GM12874 (cell line): ENCODE results near the gene ITGAX.

Source experiments
- TF ChIP-seq, protein P1 (sequence below): IDR thresholded peaks from 2 replicates; pipeline ENCODE4 v1.5.1; 2011; ENCODE audit warnings: low read depth, mild to moderate bottlenecking, control low read depth, low read length, moderate library complexity; ENCODE audit not compliant: insufficient read depth

ITGAX gene

DNA sequence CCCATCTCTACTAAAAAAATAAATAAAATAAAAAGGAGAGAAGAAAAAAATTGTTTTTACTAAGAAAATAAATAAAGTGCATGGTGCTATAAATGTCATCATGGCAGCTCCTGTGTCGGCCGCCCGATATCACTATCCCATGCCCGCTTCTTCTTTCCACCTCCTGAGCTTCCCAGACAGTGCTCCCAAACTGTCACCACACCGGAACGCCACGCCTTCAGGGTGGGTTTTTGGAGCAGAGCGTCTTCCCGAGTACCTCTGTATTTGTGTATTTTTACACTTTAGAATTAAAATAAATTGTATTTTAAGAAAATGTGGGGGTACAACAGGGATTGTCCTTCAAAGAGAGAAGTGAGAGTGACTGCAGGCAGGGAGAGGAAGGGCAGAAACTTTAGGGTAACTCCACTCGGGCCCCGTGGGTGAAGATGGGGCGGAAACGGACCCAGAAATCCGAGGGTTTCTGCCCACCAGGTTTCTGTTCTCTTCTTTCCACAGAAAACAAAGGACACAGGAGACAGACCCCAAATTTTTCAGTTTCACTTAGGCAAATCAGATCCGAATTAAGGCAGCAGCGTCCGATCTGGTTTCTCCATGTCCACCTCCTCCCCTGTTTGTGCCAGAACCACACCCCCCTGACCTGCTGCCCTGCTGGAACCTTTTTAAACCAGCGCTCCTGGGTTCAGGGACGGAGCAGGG lies 3.6 kb upstream of the ITGAX start:
- TF ChIP-seq, protein P1, sequence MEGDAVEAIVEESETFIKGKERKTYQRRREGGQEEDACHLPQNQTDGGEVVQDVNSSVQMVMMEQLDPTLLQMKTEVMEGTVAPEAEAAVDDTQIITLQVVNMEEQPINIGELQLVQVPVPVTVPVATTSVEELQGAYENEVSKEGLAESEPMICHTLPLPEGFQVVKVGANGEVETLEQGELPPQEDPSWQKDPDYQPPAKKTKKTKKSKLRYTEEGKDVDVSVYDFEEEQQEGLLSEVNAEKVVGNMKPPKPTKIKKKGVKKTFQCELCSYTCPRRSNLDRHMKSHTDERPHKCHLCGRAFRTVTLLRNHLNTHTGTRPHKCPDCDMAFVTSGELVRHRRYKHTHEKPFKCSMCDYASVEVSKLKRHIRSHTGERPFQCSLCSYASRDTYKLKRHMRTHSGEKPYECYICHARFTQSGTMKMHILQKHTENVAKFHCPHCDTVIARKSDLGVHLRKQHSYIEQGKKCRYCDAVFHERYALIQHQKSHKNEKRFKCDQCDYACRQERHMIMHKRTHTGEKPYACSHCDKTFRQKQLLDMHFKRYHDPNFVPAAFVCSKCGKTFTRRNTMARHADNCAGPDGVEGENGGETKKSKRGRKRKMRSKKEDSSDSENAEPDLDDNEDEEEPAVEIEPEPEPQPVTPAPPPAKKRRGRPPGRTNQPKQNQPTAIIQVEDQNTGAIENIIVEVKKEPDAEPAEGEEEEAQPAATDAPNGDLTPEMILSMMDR, result no peak

- TF ChIP-seq, protein P1, result no peak
These were observed 3.0 kb upstream of the ITGAX start for GRCh38 chr16:31351942-31352325.

DNA sequence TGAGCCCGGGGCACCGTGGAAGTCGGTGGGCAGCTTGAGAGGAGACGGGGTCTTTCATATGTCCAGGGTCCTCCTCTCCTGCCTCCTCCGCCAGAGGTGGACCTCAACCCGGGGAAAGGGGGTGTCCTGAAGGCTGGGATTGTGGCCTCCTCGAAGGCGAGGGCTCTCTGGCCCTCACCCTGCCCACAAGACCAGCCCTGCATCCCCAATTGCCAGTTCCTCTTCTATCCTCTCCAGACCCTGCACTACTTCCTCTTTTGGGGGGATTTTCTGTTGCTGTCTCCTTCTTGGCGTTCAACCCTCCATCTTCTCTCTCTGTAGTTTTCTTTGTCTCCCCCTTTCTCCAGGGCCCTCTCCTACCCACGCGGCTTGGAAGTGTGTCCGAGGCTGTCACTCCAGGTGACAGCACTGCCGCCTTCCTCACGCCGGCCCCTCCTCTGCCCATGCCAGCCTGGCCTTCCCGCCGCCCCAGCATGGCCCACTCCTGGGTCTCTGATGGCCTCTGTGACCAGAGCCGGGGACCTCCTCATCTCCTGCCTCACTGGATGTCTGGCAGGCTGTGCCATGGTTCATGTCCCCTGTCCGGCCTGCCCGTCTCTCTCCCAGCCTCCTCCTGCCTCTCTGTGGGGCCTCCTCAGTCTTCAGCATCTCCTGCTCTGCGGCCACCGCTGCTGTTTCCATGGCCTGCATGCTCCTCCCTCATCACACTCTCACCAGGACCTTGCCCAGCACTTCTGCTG lies 2.4 kb upstream of the ITGAX start:
- TF ChIP-seq, protein P1, result no peak

DNA sequence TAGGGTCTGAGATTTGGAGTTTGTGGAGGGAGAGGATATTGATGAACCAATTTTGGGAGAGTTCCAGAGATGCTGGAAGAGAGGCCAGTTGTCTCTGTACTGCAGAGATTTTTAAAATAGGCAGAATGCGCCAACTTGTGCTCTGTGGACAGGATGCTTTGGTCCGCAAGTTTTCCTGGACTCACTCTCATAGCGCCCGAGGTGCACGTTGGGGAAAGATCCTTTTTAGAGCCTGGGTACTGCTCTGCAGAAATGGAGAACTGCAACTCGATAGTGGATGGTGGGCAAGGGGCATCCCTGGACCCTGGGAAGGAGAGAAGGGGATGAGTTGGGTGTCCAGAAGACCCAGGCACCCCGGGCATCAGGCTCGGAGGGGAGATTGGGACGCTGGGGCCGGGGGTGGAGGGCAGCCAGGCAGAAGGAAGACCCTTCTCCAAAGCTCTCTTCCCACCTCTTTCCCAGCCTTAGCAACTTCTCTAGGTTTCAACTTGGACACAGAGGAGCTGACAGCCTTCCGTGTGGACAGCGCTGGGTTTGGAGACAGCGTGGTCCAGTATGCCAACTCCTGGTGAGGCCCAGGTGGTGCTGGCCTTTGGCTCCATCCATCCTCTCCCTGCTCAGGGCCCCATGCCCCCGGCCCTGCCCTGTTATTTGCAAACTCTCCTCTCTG lies 590 bp downstream of the ITGAX start:
- TF ChIP-seq, protein P1, result no peak

- TF ChIP-seq, protein P1, result no peak
These were observed 1.8 kb downstream of the ITGAX start for GRCh38 chr16:31356566-31357323.

DNA sequence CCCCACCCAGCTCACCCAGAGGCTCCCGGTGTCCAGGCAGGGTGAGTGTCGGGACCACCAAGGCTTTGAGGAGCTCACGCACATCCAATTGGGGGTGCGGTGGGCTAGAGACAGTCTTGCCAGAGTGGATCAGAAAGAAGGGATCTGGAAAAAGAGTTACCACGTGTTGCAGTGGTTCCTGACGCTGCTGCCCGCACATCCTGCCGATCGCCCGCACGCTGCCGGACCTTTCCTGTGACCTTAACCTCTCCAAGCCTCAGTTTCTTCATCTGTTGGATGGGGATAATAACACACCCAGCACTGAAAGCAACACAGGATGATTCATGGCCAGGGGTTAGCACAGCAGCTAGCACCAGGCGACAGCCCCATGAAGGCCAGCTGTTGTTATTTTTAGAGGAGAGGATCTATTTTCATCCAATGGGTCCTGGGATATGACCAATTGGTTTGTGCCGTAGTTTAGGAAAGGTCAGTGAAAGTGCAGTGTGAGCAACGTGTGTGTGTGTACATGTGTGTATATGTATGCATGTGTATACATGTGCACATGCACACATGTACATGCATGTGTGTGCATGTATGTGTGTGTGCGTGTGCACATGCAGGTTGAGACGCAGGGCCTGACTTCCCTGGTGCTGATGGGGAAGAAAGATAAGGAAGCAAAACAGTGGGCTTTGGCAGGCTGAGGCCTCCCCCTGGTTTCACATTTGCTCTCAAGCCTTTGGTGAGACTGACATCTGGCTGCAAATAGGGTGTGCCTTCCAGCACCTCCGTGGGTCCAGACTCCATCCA lies 2.5 kb downstream of the ITGAX start:
- TF ChIP-seq, protein P1, result 0 out of 2 replicates have a peak, but pooled peaks have one; percentile 9
